ENCODE data around the gene TMEM39B.
"Not testable (repeated sequence)": the region's sequence is repeated elsewhere in the genome, so short reads cannot be mapped to it uniquely, and the experiment has no call there.

TMEM39B gene

GRCh38 chr1:32111789-32112188 is 39.0 kb downstream of the TMEM39B start:
- no peak overlapping the region for H3K4me3 ChIP-seq (ENCODE audit: low read depth, low read length)
- DNase-seq (ENCODE audit: low read depth, low spot score), result peak; percentile 15
- TF ChIP-seq CTCF (IDR thresholded peaks at IDR 0.05; ENCODE audit: low read depth, low read length), result no peak
- in situ Hi-C loops (cut with HindIII; ENCODE audit: low sequenced_read_pairs), result no loop called here

- in situ Hi-C loops (cut with HindIII; ENCODE audit: low sequenced_read_pairs), result no loop called here
- H3K4me3 ChIP-seq (ENCODE audit: low read depth, low read length), result no peak overlapping the region
These were observed 40.2 kb downstream of the TMEM39B start for GRCh38 chr1:32112806-32113375.

GRCh38 chr1:32113436-32113835 is 40.7 kb downstream of the TMEM39B start:
- DNase-seq (ENCODE audit: low read depth, low spot score); H3K4me3 ChIP-seq (ENCODE audit: low read depth, low read length); in situ Hi-C loops (cut with HindIII; ENCODE audit: low sequenced_read_pairs): not testable (repeated sequence)

More at GRCh38 chr1:32112806-32113375, 40.2 kb downstream of the TMEM39B start:
- no peak for DNase-seq (ENCODE audit: low read depth, low spot score)
- no peak for TF ChIP-seq CTCF (IDR thresholded peaks at IDR 0.05; ENCODE audit: low read depth, low read length)

- no peak for DNase-seq (ENCODE audit: low read depth, low spot score)
- no peak overlapping the region for H3K4me3 ChIP-seq (ENCODE audit: low read depth, low read length)
- in situ Hi-C loops (cut with HindIII; ENCODE audit: low sequenced_read_pairs), result no loop called here
- no peak for TF ChIP-seq CTCF (IDR thresholded peaks at IDR 0.05; ENCODE audit: low read depth, low read length)
These were observed 41.7 kb downstream of the TMEM39B start for GRCh38 chr1:32114420-32114819.

- no peak for DNase-seq (ENCODE audit: low read depth, low spot score)
- no peak overlapping the region for H3K4me3 ChIP-seq (ENCODE audit: low read depth, low read length)
- in situ Hi-C loops (cut with HindIII; ENCODE audit: low sequenced_read_pairs), result no loop called here
- no peak for TF ChIP-seq CTCF (IDR thresholded peaks at IDR 0.05; ENCODE audit: low read depth, low read length)
These were observed 42.8 kb downstream of the TMEM39B start for GRCh38 chr1:32115496-32115895.

- in situ Hi-C loops (cut with HindIII; ENCODE audit: low sequenced_read_pairs), result no loop called here
- no peak for DNase-seq (ENCODE audit: low read depth, low spot score)
- no peak overlapping the region for H3K4me3 ChIP-seq (ENCODE audit: low read depth, low read length)
- no peak for TF ChIP-seq CTCF (IDR thresholded peaks at IDR 0.05; ENCODE audit: low read depth, low read length)
These were observed 43.8 kb downstream of the TMEM39B start for GRCh38 chr1:32116531-32116930.

GRCh38 chr1:32122151-32122550 is 49.4 kb downstream of the TMEM39B start:
- DNase-seq (ENCODE audit: low read depth, low spot score), result no peak
- no peak overlapping the region for H3K4me3 ChIP-seq (ENCODE audit: low read depth, low read length)
- no peak for TF ChIP-seq CTCF (IDR thresholded peaks at IDR 0.05; ENCODE audit: low read depth, low read length)
- in situ Hi-C loops (cut with HindIII; ENCODE audit: low sequenced_read_pairs), result no loop called here

- DNase-seq (ENCODE audit: low read depth, low spot score); in situ Hi-C loops (cut with HindIII; ENCODE audit: low sequenced_read_pairs): not testable (repeated sequence)
These were observed 50.6 kb downstream of the TMEM39B start for GRCh38 chr1:32123361-32123760.

More at GRCh38 chr1:32123361-32123760, 50.6 kb downstream of the TMEM39B start:
- not testable (repeated sequence) for H3K4me3 ChIP-seq (ENCODE audit: low read depth, low read length)

All from astrocyte of the spinal cord (primary cell).